ENCODE data around the gene SOX13. TPM values are rescaled to one million over a fixed set of nuclear protein-coding genes. Genes with fewer than 3 reads are reported as not detected.

Gene SOX13
- total RNA-seq, 1 experiment from 2014 or later = 53.0 TPM

- CTCF ChIA-PET = no interaction called here
- no peaks in the 10 kb centered on the region for H3K36me3 ChIP-seq (ENCODE audit: control insufficient read depth, insufficient read depth, low read length)
These were observed 14.4 kb downstream of the SOX13 start for GRCh38 chr1:204087181-204087892.

GRCh38 chr1:204087893-204088528 is 15.1 kb downstream of the SOX13 start:
- no peak for ATAC-seq
- intact Hi-C loops (cut with micrococcal nuclease; ENCODE audit: unreplicated experiment) = no loop called here
- H3K4me3 ChIP-seq (ENCODE audit: low read depth in 2 of 2, low read length in 2 of 2) = no peak overlapping the region
- H3K4me1 ChIP-seq (ENCODE audit: control insufficient read depth, insufficient read depth, low read length) = peaks cover 46% of the 10 kb centered on the region
- H3K27me3 ChIP-seq (ENCODE audit: control insufficient read depth, insufficient read depth, low read length) = no peaks in the 10 kb centered on the region
- DNase-seq (ENCODE audit: low read depth, low spot score) = no peak
- ChIA-PET POLR2A (no interaction called here), CTCF (no interaction called here)
- TF ChIP-seq, protein P1, sequence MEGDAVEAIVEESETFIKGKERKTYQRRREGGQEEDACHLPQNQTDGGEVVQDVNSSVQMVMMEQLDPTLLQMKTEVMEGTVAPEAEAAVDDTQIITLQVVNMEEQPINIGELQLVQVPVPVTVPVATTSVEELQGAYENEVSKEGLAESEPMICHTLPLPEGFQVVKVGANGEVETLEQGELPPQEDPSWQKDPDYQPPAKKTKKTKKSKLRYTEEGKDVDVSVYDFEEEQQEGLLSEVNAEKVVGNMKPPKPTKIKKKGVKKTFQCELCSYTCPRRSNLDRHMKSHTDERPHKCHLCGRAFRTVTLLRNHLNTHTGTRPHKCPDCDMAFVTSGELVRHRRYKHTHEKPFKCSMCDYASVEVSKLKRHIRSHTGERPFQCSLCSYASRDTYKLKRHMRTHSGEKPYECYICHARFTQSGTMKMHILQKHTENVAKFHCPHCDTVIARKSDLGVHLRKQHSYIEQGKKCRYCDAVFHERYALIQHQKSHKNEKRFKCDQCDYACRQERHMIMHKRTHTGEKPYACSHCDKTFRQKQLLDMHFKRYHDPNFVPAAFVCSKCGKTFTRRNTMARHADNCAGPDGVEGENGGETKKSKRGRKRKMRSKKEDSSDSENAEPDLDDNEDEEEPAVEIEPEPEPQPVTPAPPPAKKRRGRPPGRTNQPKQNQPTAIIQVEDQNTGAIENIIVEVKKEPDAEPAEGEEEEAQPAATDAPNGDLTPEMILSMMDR (IDR thresholded peaks at IDR 0.05) = no peak
- TF ChIP-seq POLR2AphosphoS5 (IDR thresholded peaks at IDR 0.05; ENCODE audit: low read depth, low read length) (no peak), SIN3A (IDR thresholded peaks at IDR 0.05; ENCODE audit: borderline replicate concordance, insufficient read depth, low read depth, low read length) (no peak)
- H3K9me3 ChIP-seq (ENCODE audit: control insufficient read depth, insufficient read depth, low read depth, low read length) = no peaks in the 10 kb centered on the region
- in situ Hi-C loops (cut with HindIII; ENCODE audit: low pct_unique_long_range_greater_than_20kb, low sequenced_read_pairs) = no loop called here
- H3K36me3 ChIP-seq (ENCODE audit: control insufficient read depth, insufficient read depth, low read length) = no peaks in the 10 kb centered on the region
- no TSS peak for BruUV-seq (replicated peaks)
- H3K27ac ChIP-seq (ENCODE audit: low read length) = peak overlapping the region; percentile 41; the same call in 1 of the 2 replicates

More at GRCh38 chr1:204087181-204087892, 14.4 kb downstream of the SOX13 start:
- ATAC-seq = no peak
- TF ChIP-seq, protein P1 (IDR thresholded peaks at IDR 0.05) = no peak
- TF ChIP-seq SIN3A (IDR thresholded peaks at IDR 0.05; ENCODE audit: borderline replicate concordance, insufficient read depth, low read depth, low read length) = no peak
- no peak for TF ChIP-seq POLR2AphosphoS5 (IDR thresholded peaks at IDR 0.05; ENCODE audit: low read depth, low read length)
- no peak for DNase-seq (ENCODE audit: low read depth, low spot score)
- Histone ChIP-seq H3K27ac (ENCODE audit: low read length) (0 out of 2 replicates have a peak overlapping the region, but pooled peaks have one; percentile 12), H3K4me1 (ENCODE audit: control insufficient read depth, insufficient read depth, low read length) (peaks cover 48% of the 10 kb centered on the region), H3K9me3 (ENCODE audit: control insufficient read depth, insufficient read depth, low read depth, low read length) (no peaks in the 10 kb centered on the region), H3K4me3 (ENCODE audit: low read depth in 2 of 2, low read length in 2 of 2) (no peak overlapping the region), H3K27me3 (ENCODE audit: control insufficient read depth, insufficient read depth, low read length) (no peaks in the 10 kb centered on the region)
- BruUV-seq (replicated peaks) = no TSS peak
- POLR2A ChIA-PET = no interaction called here
- in situ Hi-C loops (cut with HindIII; ENCODE audit: low pct_unique_long_range_greater_than_20kb, low sequenced_read_pairs) (no loop called here), intact Hi-C loops (cut with micrococcal nuclease; ENCODE audit: unreplicated experiment) (no loop called here)

- ChIA-PET POLR2A (no interaction called here), CTCF (interaction anchor here (0.6 kb wide), 1 partner anchor 39 kb away, joined by 3 read pairs; no protein-coding TSS in a partner anchor)
- H3K27me3 ChIP-seq (ENCODE audit: control insufficient read depth, insufficient read depth, low read length) = no peaks in the 10 kb centered on the region
- peak overlapping the region; percentile 41; the same call in 1 of the 2 replicates for H3K27ac ChIP-seq (ENCODE audit: low read length)
- TF ChIP-seq, protein P1 (IDR thresholded peaks at IDR 0.05) = no peak
- TF ChIP-seq, protein P2, sequence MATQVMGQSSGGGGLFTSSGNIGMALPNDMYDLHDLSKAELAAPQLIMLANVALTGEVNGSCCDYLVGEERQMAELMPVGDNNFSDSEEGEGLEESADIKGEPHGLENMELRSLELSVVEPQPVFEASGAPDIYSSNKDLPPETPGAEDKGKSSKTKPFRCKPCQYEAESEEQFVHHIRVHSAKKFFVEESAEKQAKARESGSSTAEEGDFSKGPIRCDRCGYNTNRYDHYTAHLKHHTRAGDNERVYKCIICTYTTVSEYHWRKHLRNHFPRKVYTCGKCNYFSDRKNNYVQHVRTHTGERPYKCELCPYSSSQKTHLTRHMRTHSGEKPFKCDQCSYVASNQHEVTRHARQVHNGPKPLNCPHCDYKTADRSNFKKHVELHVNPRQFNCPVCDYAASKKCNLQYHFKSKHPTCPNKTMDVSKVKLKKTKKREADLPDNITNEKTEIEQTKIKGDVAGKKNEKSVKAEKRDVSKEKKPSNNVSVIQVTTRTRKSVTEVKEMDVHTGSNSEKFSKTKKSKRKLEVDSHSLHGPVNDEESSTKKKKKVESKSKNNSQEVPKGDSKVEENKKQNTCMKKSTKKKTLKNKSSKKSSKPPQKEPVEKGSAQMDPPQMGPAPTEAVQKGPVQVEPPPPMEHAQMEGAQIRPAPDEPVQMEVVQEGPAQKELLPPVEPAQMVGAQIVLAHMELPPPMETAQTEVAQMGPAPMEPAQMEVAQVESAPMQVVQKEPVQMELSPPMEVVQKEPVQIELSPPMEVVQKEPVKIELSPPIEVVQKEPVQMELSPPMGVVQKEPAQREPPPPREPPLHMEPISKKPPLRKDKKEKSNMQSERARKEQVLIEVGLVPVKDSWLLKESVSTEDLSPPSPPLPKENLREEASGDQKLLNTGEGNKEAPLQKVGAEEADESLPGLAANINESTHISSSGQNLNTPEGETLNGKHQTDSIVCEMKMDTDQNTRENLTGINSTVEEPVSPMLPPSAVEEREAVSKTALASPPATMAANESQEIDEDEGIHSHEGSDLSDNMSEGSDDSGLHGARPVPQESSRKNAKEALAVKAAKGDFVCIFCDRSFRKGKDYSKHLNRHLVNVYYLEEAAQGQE (IDR thresholded peaks at IDR 0.05; ENCODE audit: insufficient read depth in 1 of 2, low read depth in 2 of 2, low read length in 1 of 2) = no peak
- TF ChIP-seq POLR2AphosphoS5 (IDR thresholded peaks at IDR 0.05; ENCODE audit: low read depth, low read length) = no peak
- TF ChIP-seq SIN3A (IDR thresholded peaks at IDR 0.05; ENCODE audit: borderline replicate concordance, insufficient read depth, low read depth, low read length) = no peak
- no peak for TF ChIP-seq TCF7L2 (IDR thresholded peaks at IDR 0.05; ENCODE audit: low read depth, low read length)
- intact Hi-C loops (cut with micrococcal nuclease; ENCODE audit: unreplicated experiment) (no loop called here), in situ Hi-C loops (cut with HindIII; ENCODE audit: low pct_unique_long_range_greater_than_20kb, low sequenced_read_pairs) (no loop called here)
- H3K36me3 ChIP-seq (ENCODE audit: control insufficient read depth, insufficient read depth, low read length) = no peaks in the 10 kb centered on the region
- H3K4me3 ChIP-seq (ENCODE audit: low read depth in 2 of 2, low read length in 2 of 2) = no peak overlapping the region
- DNase-seq (ENCODE audit: low read depth, low spot score) (no peak), ATAC-seq (no peak)
- no peaks in the 10 kb centered on the region for H3K9me3 ChIP-seq (ENCODE audit: control insufficient read depth, insufficient read depth, low read depth, low read length)
- BruUV-seq (replicated peaks) = no TSS peak
- H3K4me1 ChIP-seq (ENCODE audit: control insufficient read depth, insufficient read depth, low read length) = peaks cover 49% of the 10 kb centered on the region
These were observed 15.7 kb downstream of the SOX13 start for GRCh38 chr1:204088596-204088995.

Measured in Panc1 (cell line).